Thyroid gland (tissue), 4 donors: Measurements from ENCODE around the gene VEPH1.

ENCODE experiments used
- POLR2A ChIP-seq, 2 donors: fragments of 450-650 bp; IDR thresholded peaks; one replicate each; pipeline ENCODE4 v1.6.1; 2017; ENCODE audit warnings: antibody characterized with exemption in 2 of 2, mild to moderate bottlenecking in 2 of 2, moderate library complexity in 1 of 2
- TF ChIP-seq, protein P1 (sequence below), 6 experiments: fragments of 200-600 bp in 3 of 6; fragments of 450-650 bp in 3 of 6; sonication (generic) in 3 of 6; IDR thresholded peaks; one replicate each; pipeline ENCODE4 v1.5.1; 2016 to 2019; ENCODE audit warnings: antibody characterized with exemption in 6 of 6, mild to moderate bottlenecking in 2 of 6, inconsistent platforms in 1 of 6, moderate library complexity in 1 of 6

DNA sequence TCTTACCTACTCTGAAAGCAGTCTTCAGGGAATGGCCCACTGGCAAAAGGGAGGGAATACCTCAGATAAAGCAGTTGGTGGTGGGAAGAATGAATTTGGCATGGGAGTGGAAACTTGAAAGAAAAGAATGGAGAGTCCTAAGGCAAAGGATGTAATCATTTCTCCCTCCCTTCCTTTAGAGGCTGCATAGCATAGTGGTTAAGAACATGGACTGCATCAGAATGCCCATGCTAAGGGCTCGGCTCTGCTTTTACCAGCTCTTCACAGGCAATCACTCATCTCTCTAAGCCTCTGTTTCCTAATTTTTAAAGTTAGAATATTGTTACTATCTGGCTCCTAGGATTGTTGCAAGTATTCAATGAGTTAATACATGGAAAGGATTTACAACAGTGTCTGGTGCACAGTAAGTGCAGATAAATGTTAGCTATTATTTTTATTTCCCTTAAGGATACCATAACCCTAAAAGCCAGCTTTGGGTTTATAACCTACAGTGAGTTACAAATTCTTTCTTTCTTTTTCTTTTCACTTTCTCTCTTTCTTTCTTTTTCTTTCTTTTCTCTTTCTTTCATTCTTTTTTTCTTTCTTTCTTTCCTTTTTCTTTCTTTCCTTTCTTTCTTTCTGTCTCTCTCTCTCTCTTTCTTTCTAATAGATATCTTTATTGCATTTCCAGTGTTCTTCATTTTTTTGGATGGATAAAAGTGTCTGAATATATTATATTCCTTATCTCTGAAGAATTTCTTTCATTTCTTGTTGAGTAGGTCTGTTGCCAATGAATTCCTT, 23.6 kb downstream of the VEPH1 start:
- TF ChIP-seq, protein P1, sequence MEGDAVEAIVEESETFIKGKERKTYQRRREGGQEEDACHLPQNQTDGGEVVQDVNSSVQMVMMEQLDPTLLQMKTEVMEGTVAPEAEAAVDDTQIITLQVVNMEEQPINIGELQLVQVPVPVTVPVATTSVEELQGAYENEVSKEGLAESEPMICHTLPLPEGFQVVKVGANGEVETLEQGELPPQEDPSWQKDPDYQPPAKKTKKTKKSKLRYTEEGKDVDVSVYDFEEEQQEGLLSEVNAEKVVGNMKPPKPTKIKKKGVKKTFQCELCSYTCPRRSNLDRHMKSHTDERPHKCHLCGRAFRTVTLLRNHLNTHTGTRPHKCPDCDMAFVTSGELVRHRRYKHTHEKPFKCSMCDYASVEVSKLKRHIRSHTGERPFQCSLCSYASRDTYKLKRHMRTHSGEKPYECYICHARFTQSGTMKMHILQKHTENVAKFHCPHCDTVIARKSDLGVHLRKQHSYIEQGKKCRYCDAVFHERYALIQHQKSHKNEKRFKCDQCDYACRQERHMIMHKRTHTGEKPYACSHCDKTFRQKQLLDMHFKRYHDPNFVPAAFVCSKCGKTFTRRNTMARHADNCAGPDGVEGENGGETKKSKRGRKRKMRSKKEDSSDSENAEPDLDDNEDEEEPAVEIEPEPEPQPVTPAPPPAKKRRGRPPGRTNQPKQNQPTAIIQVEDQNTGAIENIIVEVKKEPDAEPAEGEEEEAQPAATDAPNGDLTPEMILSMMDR (IDR thresholded peaks at IDR 0.05): no peak
- no peak for TF ChIP-seq POLR2A (IDR thresholded peaks at IDR 0.05)
